HG03045 (cell line): ENCODE measurements around the gene CLCF1.
"Not testable (repeated sequence)": the region's sequence is repeated elsewhere in the genome, so short reads cannot be mapped to it uniquely, and the experiment has no call there.

Experiments used
- ATAC-seq: cut with Tn5 transposase; IDR thresholded peaks from one replicate; pipeline ENCODE4 v1.9.1; 2021; ENCODE audit warnings: mild to moderate bottlenecking, moderate library complexity; ENCODE audit not compliant: unreplicated experiment

The CLCF1 gene

DNA sequence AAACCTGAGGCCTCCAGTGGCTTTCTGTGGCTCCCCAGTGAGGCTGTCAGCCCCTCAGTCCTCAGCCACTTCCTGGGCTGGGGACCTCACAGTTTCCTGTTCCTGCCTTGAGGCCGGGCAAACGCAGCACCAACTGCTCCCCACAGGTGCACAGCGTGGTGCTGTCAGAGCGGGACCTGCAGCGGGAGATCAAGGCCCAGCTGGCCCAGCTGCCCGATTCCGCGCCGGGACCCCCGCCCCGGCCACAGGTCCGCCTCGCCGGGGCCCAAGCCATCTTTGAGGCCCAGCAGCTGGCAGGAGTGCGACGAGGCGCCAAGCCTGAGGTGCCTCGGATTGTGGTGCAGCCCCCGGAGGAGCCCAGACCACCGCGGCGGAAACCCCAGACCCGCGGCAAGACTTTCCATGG is 35.9 kb upstream of the CLCF1 start:
- no peak for ATAC-seq

DNA sequence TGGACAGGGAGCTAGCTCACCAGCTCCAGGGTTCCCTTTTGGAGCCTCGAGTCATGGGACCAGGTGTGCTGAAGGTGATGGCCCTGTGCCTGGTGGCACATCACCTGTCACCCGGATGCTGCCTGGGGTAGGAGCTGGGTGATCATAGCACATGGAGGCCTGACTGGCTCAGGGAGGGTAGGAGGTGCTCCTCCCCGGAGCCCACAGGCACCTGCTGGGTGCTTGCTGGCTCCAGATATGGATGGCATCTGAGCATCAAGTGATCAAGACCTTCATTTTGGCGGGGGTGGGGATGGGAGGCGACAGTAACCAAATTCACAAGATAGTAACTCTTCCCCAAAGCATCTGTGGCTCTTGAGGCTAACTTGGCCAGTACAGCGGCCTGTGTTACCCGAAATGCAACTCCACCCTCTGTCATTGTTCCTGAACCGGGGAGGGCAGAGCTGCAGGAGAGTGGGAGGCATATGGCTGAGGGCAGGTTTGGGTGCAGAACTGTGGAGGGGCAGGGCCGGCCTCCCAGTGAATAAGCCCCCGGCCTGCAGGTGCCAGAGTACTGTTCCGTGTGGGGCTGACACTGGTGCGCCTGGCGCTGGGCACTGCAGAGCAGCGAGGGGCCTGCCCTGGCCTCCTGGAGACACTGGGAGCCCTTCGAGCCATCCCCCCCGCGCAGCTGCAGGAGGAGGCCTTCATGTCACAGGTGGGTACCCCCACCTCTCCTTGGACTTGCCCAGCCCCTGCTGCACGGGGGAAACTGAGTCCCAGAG is 35.2 kb upstream of the CLCF1 start:
- ATAC-seq = no peak

DNA sequence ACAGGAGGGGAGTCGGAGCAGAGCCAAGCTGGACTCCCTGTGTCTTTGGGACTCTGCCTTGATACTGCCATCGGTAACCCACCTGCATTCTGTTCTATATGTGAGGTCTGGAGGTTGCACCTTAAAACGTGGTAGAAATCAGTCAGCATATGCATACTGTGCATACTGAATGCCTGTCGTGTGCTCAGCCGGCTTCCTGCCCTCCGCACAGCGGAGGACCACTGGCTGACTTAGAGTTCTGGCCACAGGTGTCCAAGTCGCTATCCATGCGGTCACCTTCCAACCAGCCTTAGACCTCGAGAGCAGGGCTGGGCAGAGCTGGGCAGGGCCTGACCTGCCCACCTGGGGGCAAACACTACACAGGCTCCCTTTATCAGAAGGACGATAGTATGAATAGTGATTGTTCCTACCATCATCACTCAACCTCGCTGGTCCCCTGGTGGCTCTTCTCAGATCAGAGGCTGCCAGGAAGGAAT is 34.3 kb upstream of the CLCF1 start:
- no peak for ATAC-seq

DNA sequence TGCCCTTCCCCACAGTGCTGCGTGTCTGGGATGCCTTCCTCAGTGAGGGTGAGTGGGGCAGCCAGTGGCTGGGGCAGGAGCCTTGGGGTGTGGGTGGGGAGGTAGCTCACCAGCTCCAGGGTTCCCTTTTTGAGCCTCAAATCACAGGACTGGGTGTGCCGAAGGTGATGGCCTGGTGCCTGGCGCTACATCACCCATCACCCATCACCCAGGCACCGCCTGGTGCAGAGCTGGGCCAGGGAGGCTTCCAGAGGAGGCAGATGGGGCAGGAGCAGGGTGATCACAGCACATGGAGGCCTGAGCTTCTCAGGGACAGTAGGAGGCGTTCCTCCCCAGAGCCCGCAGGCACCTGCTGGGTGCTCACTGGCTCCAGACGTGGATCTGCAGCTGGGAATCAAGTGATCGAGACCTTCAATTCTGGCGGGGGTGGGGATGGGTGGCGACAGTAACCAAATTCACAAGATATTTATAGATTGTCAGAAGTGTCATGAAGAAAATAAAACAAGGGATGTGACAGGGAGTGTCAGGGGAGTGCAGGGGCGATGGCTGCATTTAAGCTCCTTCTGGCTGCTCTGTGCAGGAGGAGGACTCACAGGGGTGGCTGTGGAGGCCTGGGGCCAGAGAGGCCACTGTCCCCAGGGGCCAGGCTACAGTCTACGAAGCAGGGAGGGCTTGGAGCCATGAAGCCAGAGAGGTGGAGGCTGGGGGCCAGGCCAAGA is 33.7 kb upstream of the CLCF1 start:
- ATAC-seq = no peak

DNA sequence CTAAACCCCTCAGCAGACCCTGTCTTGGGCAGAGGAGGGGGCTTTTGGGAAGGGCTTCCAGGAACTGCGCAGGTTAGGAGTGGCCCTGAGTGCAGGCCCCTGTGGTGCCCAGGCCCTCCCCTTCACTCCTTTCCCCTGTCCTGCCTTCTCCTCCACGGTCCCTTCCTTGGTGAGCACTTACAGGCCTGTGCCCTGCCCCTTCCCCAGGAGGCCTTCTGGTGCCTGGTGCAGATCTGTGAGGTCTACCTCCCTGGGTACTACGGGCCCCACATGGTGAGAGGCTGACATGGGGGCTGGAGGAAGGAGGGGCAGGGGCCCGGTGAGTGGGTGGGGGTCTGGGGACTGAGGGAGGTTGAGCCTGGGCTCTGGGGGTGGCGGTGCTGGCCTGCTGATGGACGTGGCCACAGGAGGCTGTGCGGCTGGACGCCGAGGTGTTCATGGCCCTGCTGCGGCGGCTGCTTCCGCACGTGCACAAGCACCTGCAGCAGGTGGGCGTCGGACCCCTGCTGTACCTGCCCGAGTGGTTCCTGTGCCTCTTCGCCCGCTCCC is 33.1 kb upstream of the CLCF1 start:
- ATAC-seq = no peak

DNA sequence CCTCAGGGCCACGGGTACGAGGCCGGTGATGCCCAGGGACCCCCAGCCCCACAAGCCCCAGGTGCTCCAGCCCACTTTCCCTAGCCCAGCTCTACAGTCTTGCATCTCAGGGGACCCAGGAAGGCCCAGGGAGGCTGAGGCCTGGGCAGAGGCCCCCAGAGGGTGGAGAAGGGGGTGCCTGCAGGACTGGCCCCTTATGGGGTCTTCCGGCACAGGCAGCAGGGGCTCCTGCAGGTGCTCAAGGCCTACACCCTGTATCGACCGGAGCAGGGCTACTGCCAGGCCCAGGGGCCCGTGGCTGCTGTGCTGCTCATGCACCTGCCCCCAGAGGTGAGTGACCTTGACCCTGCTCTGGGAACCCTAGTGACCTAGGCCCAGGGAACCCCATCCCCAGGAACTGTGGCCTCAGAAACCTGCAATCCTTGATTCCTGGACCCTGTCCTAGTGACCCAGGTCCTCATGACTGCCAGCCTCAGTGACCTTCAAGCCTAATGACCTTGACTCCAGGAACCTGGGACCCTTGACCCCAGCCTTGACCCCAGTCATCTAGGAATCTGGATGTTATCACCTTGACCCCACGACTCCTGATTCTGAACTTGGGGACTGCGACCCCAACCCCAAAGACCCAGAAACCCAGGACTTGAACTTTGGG is 32.4 kb upstream of the CLCF1 start:
- ATAC-seq = no peak

DNA sequence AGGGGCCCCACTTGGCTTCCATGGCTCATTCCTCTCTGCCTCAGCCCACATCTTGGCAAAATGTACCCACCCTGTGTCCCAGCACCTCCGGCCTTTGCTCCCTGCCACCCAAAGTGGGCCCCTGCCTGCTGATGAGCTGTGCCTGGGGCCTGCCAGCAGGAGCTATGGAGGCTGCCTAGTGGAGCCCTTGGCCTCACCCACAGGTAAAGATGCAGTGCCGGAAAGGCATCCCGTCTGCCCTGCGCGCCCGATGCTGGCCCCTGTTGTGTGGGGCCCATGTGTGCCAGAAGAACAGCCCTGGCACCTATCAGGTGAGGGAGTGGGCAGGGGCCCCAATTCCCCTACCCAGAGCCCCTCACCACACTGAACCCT is 31.8 kb upstream of the CLCF1 start:
- no peak for ATAC-seq

DNA sequence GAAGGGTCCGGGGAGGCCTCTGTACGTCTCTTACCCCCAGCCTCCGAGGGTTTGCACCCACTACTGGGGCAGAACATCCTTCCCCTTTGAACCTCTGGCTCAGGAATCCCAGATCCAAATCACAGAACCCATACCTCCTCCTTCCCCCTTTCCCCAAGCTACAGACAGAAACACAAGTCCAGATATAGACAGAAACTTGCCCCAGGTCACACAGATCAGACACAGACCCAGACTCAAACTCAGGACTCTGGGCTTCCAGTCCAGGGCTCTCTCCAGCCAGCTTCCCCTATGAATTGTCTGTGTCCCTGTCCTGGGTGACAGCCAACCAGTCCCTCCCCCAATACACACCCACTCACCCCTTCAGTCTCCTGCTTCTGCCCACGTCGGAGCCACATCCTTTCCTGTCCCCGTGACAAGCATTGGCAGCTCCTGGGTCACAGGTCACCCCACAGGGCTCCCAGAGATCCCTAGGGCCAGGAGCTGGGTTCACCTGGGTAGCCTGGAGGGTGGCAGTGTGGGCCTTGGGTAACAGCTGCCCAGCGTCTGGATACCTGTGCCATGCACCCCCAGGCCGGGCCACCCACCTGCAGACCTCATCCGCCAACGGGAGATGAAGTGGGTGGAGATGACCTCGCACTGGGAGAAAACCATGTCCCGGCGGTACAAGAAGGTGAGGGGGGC is 31.3 kb upstream of the CLCF1 start:
- no peak for ATAC-seq

DNA sequence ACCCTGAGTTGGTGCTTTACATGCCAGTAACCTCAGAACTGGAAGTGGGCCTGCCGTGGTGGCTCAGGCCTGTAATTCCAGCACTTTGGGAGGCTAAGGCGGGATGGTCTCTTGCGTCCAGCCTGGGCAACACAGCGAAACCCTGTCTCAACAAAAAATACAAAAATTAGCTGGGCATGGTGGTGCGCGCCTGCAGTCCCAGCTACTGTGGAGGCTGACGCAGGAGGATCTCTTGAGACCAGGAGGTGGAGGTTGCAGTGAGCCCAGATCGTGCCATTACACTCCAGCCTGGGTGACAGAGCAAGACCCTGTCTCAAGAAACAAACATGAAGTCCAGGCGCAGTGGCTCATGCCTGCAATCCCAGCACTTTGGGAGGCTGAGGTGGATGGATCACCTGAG is 29.7 kb upstream of the CLCF1 start:
- not testable (repeated sequence) for ATAC-seq

DNA sequence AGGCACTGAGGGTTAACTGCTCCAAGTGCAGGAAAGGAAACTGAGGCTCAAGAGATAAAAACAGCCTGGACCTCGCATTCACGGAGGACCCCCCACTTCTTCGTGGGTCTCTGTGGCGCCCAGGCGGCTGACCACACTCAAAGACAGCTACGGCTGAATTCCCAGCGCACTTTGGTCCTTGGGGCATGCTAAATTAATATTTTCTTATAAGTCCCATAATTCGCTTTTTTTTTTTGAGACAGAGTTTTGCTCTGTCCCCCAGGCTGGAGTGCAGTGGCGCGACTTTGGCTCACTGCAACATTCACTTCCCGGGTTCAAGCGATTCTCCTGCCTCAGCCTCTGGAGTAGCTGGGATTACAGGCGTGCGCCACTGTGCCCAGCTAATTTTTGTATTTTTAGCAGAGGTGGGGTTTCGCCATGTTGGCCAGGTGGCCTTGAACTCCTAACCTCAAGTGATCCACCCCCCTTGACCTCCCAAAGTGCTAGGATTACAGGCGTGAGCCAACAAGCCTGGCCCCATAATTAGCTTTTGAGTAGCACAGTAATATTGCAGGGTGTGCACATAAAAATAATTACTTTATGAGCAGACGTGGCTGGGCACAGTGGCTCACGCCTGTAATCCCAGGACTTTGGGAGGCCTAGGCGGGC is 28.9 kb upstream of the CLCF1 start:
- not testable (repeated sequence) for ATAC-seq

DNA sequence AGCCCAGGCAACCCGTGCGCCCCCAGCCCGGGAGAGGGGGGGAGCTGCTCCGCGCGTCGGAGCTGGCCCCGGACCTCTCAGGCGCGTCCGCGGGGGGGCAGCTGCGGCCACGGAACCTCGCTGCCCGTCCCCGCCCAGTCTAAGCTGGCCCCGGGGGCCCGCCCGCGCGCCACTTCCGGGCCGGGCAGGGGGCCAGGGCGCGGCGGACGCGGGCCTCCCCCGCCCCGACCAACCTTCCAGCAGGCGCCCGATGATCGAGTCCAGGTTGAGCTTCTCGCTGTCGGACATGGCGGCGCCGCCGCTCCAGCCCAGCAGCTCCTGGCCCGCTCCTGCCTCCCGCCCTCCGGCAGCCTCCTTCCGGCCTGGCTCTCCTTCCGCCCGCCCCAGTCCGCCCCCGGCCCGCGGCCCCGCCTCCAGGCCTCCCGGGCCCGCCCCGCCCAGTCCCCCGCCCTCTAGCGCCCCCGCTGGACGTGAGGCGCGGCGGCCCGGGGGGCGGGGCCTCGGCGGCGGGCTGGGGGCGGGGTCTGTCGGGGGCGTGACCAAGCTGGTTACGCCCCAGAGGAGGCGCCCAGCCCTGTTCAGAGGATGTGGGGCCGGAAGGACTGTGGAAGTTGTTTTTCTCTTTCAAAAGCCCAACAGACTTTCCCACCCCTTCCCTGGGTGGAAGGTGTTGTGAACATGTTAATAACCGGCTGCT is 28.2 kb upstream of the CLCF1 start, which contains the start of gene PPP1CA:
Gene PPP1CA, minus strand, starts transcription at position 364 of the 697 bp plus-strand sequence. Its CDS starts 76 bp downstream, at position 288.
- peak; percentile 64 for ATAC-seq

DNA sequence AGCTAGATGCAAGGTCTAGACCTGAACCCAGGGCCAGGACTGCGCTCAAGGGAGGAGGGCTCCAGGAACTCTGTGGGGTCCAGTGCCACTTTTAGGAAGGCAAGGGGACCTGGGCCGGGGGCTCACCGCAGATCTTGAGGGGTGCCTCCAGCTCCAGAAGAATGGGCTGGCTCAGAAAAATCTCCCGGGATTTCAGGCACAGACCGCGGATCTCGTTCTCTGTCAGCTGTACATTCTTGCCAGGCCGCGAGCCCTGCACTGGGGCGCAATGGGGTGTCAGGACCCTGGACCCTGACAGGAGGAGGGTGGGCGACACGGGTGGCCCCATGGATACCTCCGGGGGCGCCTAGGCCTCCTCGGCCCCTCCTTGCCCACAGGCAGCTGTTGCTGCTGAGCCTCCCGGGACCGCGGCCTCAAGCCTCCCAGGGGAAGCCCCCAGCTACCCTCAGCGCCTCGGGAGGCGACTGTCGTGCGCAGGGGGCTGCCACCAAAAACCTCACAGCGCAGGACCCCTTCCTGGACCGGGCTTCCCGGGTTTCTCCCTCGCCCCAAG is 27.6 kb upstream of the CLCF1 start:
- peak; percentile 7 for ATAC-seq

DNA sequence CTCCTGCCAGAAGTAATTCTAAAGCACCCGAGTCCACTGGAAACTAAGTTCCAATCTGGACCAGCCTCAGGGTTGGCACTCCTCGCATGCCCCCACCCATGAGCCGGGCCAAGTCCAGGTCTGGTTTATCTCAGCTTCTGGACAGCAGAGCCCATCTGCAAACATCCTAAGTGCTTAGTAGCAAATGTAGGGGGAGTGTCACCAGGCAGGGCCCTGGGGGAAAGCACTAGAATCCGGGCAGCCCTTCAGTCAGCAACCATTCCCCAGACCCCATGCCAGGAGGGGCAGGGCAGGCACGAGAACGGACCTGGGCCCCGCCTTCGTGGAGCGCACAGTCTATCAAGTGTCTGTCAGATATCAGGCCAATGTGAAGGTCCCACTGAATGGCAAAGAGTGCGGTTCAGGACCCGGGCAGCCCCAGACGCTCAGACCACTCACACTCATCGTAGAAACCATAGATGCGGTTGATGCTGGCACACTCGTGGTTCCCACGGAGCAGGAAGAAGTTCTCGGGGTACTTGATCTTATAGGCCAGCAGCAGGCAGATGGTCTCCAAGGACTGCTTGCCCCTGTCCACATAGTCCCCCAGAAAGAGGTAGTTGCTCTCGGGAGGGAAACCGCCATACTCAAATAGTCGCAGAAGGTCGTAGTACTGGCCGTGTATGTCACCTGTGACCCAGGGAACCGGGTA is 27.0 kb upstream of the CLCF1 start:
- ATAC-seq = no peak

DNA sequence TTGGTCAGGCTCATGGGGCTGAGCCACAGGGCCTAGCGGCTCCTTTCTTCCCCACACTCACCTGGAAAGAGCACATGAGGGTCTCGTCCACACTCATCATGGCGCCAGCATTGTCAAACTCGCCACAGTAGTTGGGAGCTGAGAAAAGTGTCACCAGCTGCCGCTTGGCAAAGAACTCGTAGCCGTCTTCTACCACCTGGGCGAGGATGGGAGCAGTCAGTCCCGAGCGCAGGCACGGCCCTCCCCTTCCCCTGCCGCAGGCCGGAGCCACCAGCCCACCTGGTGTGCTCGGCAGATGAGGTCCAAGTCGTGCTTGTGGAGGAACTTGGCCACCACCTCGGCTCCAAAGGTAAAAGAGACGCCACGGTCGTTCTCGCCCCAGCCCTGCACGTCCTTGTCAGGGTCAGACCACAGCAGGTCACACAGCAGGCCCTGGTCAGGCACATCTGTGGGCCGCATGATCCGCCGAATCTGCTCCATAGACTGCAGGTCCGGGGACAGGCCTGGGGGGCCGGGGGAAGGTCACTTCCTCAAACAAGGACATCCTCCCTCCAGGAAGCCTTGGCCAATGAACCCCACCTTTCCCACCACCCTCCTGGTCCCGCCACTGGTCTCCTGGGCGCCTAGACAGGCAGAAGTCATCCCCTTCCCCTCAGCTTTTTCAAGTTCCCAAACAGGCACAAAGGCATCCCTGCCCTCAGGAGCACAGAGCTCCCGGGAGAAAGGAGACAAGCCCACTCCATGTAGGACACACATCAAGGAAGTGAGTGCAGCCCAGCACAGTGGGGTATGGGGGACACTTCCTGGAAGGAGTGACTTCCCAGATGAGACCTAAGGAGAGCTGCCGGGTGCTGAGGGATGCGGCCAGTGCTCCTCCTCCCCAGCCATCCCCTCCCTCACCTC is 25.5 kb upstream of the CLCF1 start:
- ATAC-seq = no peak

DNA sequence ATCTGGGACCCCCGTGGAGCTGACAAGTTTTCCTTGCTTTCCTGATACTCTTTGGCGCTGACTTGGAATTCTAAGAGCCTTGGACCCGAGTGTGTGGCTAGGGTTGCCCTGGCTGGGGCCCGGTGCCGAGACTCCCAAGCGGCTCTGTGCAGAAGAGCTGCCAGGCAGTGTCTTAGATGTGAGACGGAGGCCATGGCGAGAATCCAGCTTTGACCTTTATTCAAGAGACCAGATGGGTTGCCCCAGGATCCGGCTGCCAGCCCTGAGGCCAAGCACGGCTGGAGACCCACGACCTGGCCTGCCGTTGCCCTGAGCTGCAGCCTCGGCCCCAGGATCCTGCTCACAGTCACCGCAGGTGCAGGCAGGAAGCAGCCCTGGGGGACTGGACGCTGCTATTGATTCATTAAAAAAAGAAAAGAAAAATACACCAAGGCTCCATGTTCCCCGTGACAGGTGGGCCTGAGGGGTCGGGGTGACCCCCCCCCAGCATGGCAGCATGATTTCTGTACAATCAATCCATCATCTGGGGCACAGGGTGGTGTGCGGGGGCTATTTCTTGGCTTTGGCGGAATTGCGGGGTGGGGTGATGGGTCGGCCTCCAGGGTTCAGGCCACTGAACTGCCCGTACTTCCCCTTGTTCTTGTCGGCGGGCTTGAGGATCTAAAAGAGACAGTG is 24.7 kb upstream of the CLCF1 start:
- no peak for ATAC-seq

DNA sequence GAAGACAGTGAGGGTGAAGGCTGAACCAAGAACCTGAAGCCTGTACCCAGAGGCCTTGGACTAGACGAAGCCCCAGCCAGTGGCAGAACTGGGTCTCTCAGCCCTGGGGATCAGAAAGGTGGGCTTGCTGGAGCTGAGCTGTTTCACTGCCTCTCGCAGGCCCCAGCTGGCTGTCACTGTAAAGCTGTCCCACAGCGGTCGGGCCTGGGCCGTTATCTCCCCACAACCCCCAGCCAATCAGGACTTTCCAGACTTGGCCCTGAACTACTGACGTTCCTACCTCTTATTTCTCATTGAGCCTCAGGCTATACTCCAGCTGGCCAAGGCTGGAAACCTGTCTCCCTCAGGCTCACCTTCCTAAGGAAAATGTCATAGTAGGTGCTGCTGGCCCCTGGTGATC is 24.1 kb upstream of the CLCF1 start:
- ATAC-seq = no peak
